ENCODE measurements around the gene CA9. TPM values are rescaled to one million over a fixed set of nuclear protein-coding genes. Genes with fewer than 3 reads are reported as not detected.

CA9 gene
- total RNA-seq, 4 donors from 2014 or later = not detected

GRCh38 chr9:35703906-35704672 is 30.4 kb downstream of the CA9 start:
- H3K27ac ChIP-seq = no peak overlapping the region
- TF ChIP-seq POLR2AphosphoS5 (IDR thresholded peaks at IDR 0.05) = no peak
- no peaks in the 10 kb centered on the region for H3K4me1 ChIP-seq
- DNase-seq = no peak
- WGBS, 2 donors (ENCODE audit: low coverage in 1 of 2) = 95% methylated on average over 25 of the region's 26 CpGs; no CpG with 5 or more reads in 1 of the 2 donors
- H3K27me3 ChIP-seq = no peaks in the 10 kb centered on the region
- H3K9me3 ChIP-seq = no peaks in the 10 kb centered on the region
- peaks cover 1 to 99% (median 51%) of the 10 kb centered on the region in 4 donors for H3K36me3 ChIP-seq
- H3K4me3 ChIP-seq = no peak overlapping the region
- in situ Hi-C loops (cut with MboI; ENCODE audit: low pct_ligation_motif_present in 1 of 4, low pct_unique_long_range_greater_than_20kb in 1 of 4, low sequenced_read_pairs in 3 of 4) = no loop called here
- intact Hi-C loops (cut with DNase I; ENCODE audit: low total_unique reads) = no loop called here

GRCh38 chr9:35705372-35705771 is 31.6 kb downstream of the CA9 start:
- in situ Hi-C loops (cut with MboI; ENCODE audit: low pct_ligation_motif_present in 1 of 4, low pct_unique_long_range_greater_than_20kb in 1 of 4, low sequenced_read_pairs in 3 of 4) = no loop called here
- intact Hi-C loops (cut with DNase I; ENCODE audit: low total_unique reads) = no loop called here

GRCh38 chr9:35705836-35706430 is 32.2 kb downstream of the CA9 start:
- WGBS, 2 donors (ENCODE audit: low coverage in 1 of 2) = 93% methylated on average over 6 of the region's 7 CpGs; no CpG with 5 or more reads in 1 of the 2 donors
- no peak for TF ChIP-seq EP300 (IDR thresholded peaks at IDR 0.05; ENCODE audit: low read depth)
- TF ChIP-seq CTCF (IDR thresholded peaks at IDR 0.05) = no peak
- TF ChIP-seq POLR2A (IDR thresholded peaks at IDR 0.05) = no peak
- TF ChIP-seq POLR2AphosphoS5 (IDR thresholded peaks at IDR 0.05) = no peak
- in situ Hi-C loops (cut with MboI; ENCODE audit: low pct_ligation_motif_present in 1 of 4, low pct_unique_long_range_greater_than_20kb in 1 of 4, low sequenced_read_pairs in 3 of 4) = no loop called here
- intact Hi-C loops (cut with DNase I; ENCODE audit: low total_unique reads) = no loop called here
- no peak overlapping the region for H3K27ac ChIP-seq
- no peak for DNase-seq
- H3K4me3 ChIP-seq = no peak overlapping the region
- H3K36me3 ChIP-seq = peaks cover 1 to 96% (median 46%) of the 10 kb centered on the region in 4 donors
- H3K9me3 ChIP-seq = no peaks in the 10 kb centered on the region
- H3K27me3 ChIP-seq = no peaks in the 10 kb centered on the region
- no peaks in the 10 kb centered on the region for H3K4me1 ChIP-seq

More at GRCh38 chr9:35705372-35705771, 31.6 kb downstream of the CA9 start:
- Histone ChIP-seq H3K27me3 (no peaks in the 10 kb centered on the region), H3K4me3 (no peak overlapping the region), H3K4me1 (no peaks in the 10 kb centered on the region), H3K27ac (no peak overlapping the region), H3K9me3 (no peaks in the 10 kb centered on the region), H3K36me3 (peaks cover 1 to 95% (median 48%) of the 10 kb centered on the region in 4 donors)
- WGBS, 2 donors (ENCODE audit: low coverage in 1 of 2) = 94 to 100% methylated on average over 2 to 8 of the region's 8 CpGs
- DNase-seq = no peak
- TF ChIP-seq EP300 (IDR thresholded peaks at IDR 0.05; ENCODE audit: low read depth) = no peak
- TF ChIP-seq POLR2AphosphoS5 (IDR thresholded peaks at IDR 0.05) = no peak
- no peak for TF ChIP-seq POLR2A (IDR thresholded peaks at IDR 0.05)
- TF ChIP-seq CTCF (IDR thresholded peaks at IDR 0.05) = no peak

GRCh38 chr9:35706951-35707350 is 33.2 kb downstream of the CA9 start:
- no peak overlapping the region for H3K4me3 ChIP-seq
- H3K27ac ChIP-seq = no peak overlapping the region
- DNase-seq = no peak
- no peaks in the 10 kb centered on the region for H3K27me3 ChIP-seq
- H3K4me1 ChIP-seq = no peaks in the 10 kb centered on the region
- H3K36me3 ChIP-seq = peaks cover 1 to 96% (median 46%) of the 10 kb centered on the region in 4 donors
- WGBS, 2 donors (ENCODE audit: low coverage in 1 of 2) = 88% methylated on average over 10 of the region's 10 CpGs; no CpG with 5 or more reads in 1 of the 2 donors
- TF ChIP-seq POLR2AphosphoS5 (IDR thresholded peaks at IDR 0.05) = no peak
- in situ Hi-C loops (cut with MboI; ENCODE audit: low pct_ligation_motif_present in 1 of 4, low pct_unique_long_range_greater_than_20kb in 1 of 4, low sequenced_read_pairs in 3 of 4) (no loop called here), intact Hi-C loops (cut with DNase I; ENCODE audit: low total_unique reads) (no loop called here)
- H3K9me3 ChIP-seq = no peaks in the 10 kb centered on the region

GRCh38 chr9:35708146-35708545 is 34.4 kb downstream of the CA9 start:
- TF ChIP-seq EP300 (IDR thresholded peaks at IDR 0.05; ENCODE audit: low read depth) = no peak
- TF ChIP-seq POLR2A (IDR thresholded peaks at IDR 0.05) = no peak
- no peak for TF ChIP-seq POLR2AphosphoS5 (IDR thresholded peaks at IDR 0.05)
- TF ChIP-seq CTCF (IDR thresholded peaks at IDR 0.05) = no peak
- in situ Hi-C loops (cut with MboI; ENCODE audit: low pct_ligation_motif_present in 1 of 4, low pct_unique_long_range_greater_than_20kb in 1 of 4, low sequenced_read_pairs in 3 of 4) (no loop called here), intact Hi-C loops (cut with DNase I; ENCODE audit: low total_unique reads) (no loop called here)
- Histone ChIP-seq H3K9me3 (no peaks in the 10 kb centered on the region), H3K4me1 (no peaks in the 10 kb centered on the region), H3K27me3 (no peaks in the 10 kb centered on the region), H3K4me3 (no peak overlapping the region), H3K36me3 (peaks cover 1 to 96% (median 45%) of the 10 kb centered on the region in 4 donors), H3K27ac (no peak overlapping the region)
- no peak for DNase-seq
- 96% methylated on average over 4 of the region's 4 CpGs; no CpG with 5 or more reads in 1 of the 2 donors for WGBS, 2 donors (ENCODE audit: low coverage in 1 of 2)

All from transverse colon (tissue), 4 donors.